ENCODE results near the gene KRTAP10-2. TPM values are rescaled to one million over a fixed set of nuclear protein-coding genes. Genes with fewer than 3 reads are reported as not detected.

Gene KRTAP10-2
- total and polyA plus RNA-seq, 2 of the 4 experiments (the other 2 are of a cell fraction): not detected

DNA sequence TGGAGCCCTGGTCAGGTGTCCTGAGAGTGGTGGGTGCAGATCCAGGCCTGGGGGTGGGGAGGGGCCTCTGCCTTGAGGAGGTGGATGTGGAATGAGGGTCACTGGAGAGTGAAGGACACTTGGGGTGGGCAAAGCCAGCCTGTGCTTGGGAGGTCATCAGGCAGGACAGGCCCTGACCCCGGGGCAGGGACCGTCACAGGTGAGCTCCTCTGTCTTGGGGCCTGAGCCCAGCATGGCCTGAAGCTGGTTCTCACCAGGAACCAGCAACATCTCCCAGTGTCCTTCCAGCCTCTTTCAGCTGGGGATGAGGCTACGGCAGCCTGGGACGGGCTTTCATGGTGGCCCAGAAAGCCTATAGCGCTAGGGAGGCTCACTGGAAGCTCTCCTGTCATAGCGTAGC lies 831 bp upstream of the KRTAP10-2 start:
- H4K20me1 ChIP-seq (ENCODE audit: insufficient read depth, low read length): no peaks in the 10 kb centered on the region
- H3K9me1 ChIP-seq (ENCODE audit: insufficient read depth, low read length): no peaks in the 10 kb centered on the region
- CTCF ChIA-PET: no interaction called here
- no peaks in the 10 kb centered on the region for H3K36me3 ChIP-seq (ENCODE audit: control insufficient read depth, insufficient read depth, low read length)
- POLR2A ChIA-PET (ENCODE audit: unreplicated experiment): no interaction called here
- no peak overlapping the region for H3K14ac ChIP-seq (replicated peaks; ENCODE audit: low read depth, low read length)
- dilution Hi-C loops (cut with HindIII; ENCODE audit: low sequenced_read_pairs, unreplicated experiment) (no loop called here), in situ Hi-C loops (cut with MboI; ENCODE audit: low sequenced_read_pairs) (no loop called here), intact Hi-C loops (cut with micrococcal nuclease) (no loop called here)
- no peak overlapping the region for H4K5ac ChIP-seq (ENCODE audit: low read depth, low read length)
- peaks cover 20% of the 10 kb centered on the region for H3K27me3 ChIP-seq (ENCODE audit: control insufficient read depth, insufficient read depth, low read length)
- no peak for TF ChIP-seq POLR2A (IDR thresholded peaks at IDR 0.05; ENCODE audit: low read depth, low read length)
- no peak for TF ChIP-seq NFE2L2 (IDR thresholded peaks at IDR 0.05; ENCODE audit: low read depth, low read length)
- TF ChIP-seq RCOR1 (IDR thresholded peaks at IDR 0.05; ENCODE audit: insufficient replicate concordance, low read length): no peak
- TF ChIP-seq CEBPB (IDR thresholded peaks at IDR 0.05; ENCODE audit: low read depth, low read length): no peak
- no peak for TF ChIP-seq SMC3 (IDR thresholded peaks at IDR 0.05; ENCODE audit: low read depth, low read length)
- TF ChIP-seq RAD21 (IDR thresholded peaks at IDR 0.05; ENCODE audit: low read length): no peak
- no peak for TF ChIP-seq CHD1 (IDR thresholded peaks at IDR 0.05; ENCODE audit: low read depth, low read length)
- TF ChIP-seq, protein P1, sequence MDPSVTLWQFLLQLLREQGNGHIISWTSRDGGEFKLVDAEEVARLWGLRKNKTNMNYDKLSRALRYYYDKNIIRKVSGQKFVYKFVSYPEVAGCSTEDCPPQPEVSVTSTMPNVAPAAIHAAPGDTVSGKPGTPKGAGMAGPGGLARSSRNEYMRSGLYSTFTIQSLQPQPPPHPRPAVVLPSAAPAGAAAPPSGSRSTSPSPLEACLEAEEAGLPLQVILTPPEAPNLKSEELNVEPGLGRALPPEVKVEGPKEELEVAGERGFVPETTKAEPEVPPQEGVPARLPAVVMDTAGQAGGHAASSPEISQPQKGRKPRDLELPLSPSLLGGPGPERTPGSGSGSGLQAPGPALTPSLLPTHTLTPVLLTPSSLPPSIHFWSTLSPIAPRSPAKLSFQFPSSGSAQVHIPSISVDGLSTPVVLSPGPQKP (IDR thresholded peaks at IDR 0.05; ENCODE audit: borderline replicate concordance, low read depth, low read length): no peak
- TF ChIP-seq, protein P2, sequence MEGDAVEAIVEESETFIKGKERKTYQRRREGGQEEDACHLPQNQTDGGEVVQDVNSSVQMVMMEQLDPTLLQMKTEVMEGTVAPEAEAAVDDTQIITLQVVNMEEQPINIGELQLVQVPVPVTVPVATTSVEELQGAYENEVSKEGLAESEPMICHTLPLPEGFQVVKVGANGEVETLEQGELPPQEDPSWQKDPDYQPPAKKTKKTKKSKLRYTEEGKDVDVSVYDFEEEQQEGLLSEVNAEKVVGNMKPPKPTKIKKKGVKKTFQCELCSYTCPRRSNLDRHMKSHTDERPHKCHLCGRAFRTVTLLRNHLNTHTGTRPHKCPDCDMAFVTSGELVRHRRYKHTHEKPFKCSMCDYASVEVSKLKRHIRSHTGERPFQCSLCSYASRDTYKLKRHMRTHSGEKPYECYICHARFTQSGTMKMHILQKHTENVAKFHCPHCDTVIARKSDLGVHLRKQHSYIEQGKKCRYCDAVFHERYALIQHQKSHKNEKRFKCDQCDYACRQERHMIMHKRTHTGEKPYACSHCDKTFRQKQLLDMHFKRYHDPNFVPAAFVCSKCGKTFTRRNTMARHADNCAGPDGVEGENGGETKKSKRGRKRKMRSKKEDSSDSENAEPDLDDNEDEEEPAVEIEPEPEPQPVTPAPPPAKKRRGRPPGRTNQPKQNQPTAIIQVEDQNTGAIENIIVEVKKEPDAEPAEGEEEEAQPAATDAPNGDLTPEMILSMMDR (conservative IDR thresholded peaks at IDR 0.05; ENCODE audit: low read depth, low read length): no peak
- no peak for TF ChIP-seq MAFK (IDR thresholded peaks at IDR 0.05; ENCODE audit: low read depth, low read length)
- no peak for TF ChIP-seq MAZ (IDR thresholded peaks at IDR 0.05; ENCODE audit: borderline replicate concordance, low read depth, low read length)
- TF ChIP-seq BHLHE40 (IDR thresholded peaks at IDR 0.05; ENCODE audit: low read depth, low read length): no peak
- TF ChIP-seq MXI1 (IDR thresholded peaks at IDR 0.05; ENCODE audit: borderline replicate concordance, low read depth, low read length): no peak
- TF ChIP-seq RFX5 (IDR thresholded peaks at IDR 0.05; ENCODE audit: low read depth, low read length): no peak
- TF ChIP-seq, protein P3, sequence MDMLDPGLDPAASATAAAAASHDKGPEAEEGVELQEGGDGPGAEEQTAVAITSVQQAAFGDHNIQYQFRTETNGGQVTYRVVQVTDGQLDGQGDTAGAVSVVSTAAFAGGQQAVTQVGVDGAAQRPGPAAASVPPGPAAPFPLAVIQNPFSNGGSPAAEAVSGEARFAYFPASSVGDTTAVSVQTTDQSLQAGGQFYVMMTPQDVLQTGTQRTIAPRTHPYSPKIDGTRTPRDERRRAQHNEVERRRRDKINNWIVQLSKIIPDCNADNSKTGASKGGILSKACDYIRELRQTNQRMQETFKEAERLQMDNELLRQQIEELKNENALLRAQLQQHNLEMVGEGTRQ (IDR thresholded peaks at IDR 0.05; ENCODE audit: low read depth, low read length): no peak
- TF ChIP-seq FOS (IDR thresholded peaks at IDR 0.05; ENCODE audit: low read depth, low read length): no peak
- no peak overlapping the region for H2AK9ac ChIP-seq (replicated peaks; ENCODE audit: low read depth, low read length, poor library complexity)
- no peak overlapping the region for H4K8ac ChIP-seq (ENCODE audit: low read depth in 2 of 2, low read length in 2 of 2)
- no peak overlapping the region for H2AFZ ChIP-seq (replicated peaks; ENCODE audit: low read length, poor library complexity)
- H2BK5ac ChIP-seq (ENCODE audit: low read depth, low read length, poor library complexity, severe bottlenecking): no peak overlapping the region
- no peak overlapping the region for H3K18ac ChIP-seq (ENCODE audit: low read depth, low read length)
- no peak overlapping the region for H3K9ac ChIP-seq (ENCODE audit: low read depth, low read length)
- ATAC-seq (ENCODE audit: low read depth) (no peak), DNase-seq (no peak)
- H3K56ac ChIP-seq (ENCODE audit: extremely low read depth, insufficient read depth, low read length): no peak overlapping the region
- no peaks in the 10 kb centered on the region for H3K4me1 ChIP-seq (ENCODE audit: control insufficient read depth, insufficient read depth, low read length)
- H2BK15ac ChIP-seq (ENCODE audit: low read depth, low read length): no peak overlapping the region
- no TSS peak for BruUV-seq (replicated peaks)
- no peak overlapping the region for H3K4me2 ChIP-seq (ENCODE audit: low read depth, low read length)
- H3K79me1 ChIP-seq (ENCODE audit: low read depth in 1 of 2, low read length in 2 of 2): no peaks in the 10 kb centered on the region
- no peak overlapping the region for H3K4ac ChIP-seq (ENCODE audit: low read depth, low read length)
- H4K91ac ChIP-seq (ENCODE audit: insufficient read depth, low read depth, low read length): no peak overlapping the region
- H2BK120ac ChIP-seq (ENCODE audit: low read depth, low read length): no peak overlapping the region
- 61% methylated on average over 3 of the region's 6 CpGs; no CpG with 5 or more reads in 1 of the 2 experiments for WGBS, 2 experiments (ENCODE audit: extremely low coverage in 2 of 2, insufficient read length in 1 of 2)
- H3K23ac ChIP-seq (ENCODE audit: low read depth, low read length): no peak overlapping the region
- H3K9me3 ChIP-seq (ENCODE audit: control insufficient read depth, insufficient read depth, low read length): peaks cover 2% of the 10 kb centered on the region; the same call in 1 of the 2 replicates
- no peak overlapping the region for H3K27ac ChIP-seq (ENCODE audit: insufficient read depth, low read length)
- H3K4me3 ChIP-seq (ENCODE audit: insufficient read depth, low read depth, low read length): no peak overlapping the region
- no peak overlapping the region for H2AK5ac ChIP-seq (ENCODE audit: low read depth, low read length)
- H2BK20ac ChIP-seq (ENCODE audit: low read depth, low read length): no peak overlapping the region

Data from IMR-90 (cell line).